ENCODE results near the gene KSR1. TPM values are rescaled to one million over a fixed set of nuclear protein-coding genes. Genes with fewer than 3 reads are reported as not detected.

KSR1 gene
- total RNA-seq, 1 donor from 2014 or later = 90.2 TPM

GRCh38 chr17:27466743-27467375, 10.6 kb downstream of the KSR1 start:
- Histone ChIP-seq H3K36me3 (ENCODE audit: insufficient read depth, low read length) (no peaks in the 10 kb centered on the region), H3K9ac (ENCODE audit: low read length) (no peak overlapping the region), H3K4me3 (ENCODE audit: insufficient read depth, low read depth, low read length) (no peak overlapping the region), H2AFZ (ENCODE audit: low read depth, low read length) (no peak overlapping the region), H3K9me3 (ENCODE audit: insufficient read depth, low read depth, low read length) (no peaks in the 10 kb centered on the region), H4K20me1 (ENCODE audit: insufficient read depth, low read length) (peaks cover 88% of the 10 kb centered on the region), H3K27ac (ENCODE audit: low read depth, low read length) (no peak overlapping the region), H3K79me2 (ENCODE audit: insufficient read depth, low read length) (peaks cover 92% of the 10 kb centered on the region), H3K4me1 (ENCODE audit: insufficient read depth, low read length) (peaks cover 10% of the 10 kb centered on the region), H3K27me3 (ENCODE audit: insufficient read depth, low read length) (no peaks in the 10 kb centered on the region), H3K4me2 (ENCODE audit: low read length) (no peak overlapping the region)
- Mint-ChIP-seq H3K4me1 (ENCODE audit: low read depth, unreplicated experiment) (peaks cover 47% of the 10 kb centered on the region), H3K4me3 (ENCODE audit: unreplicated experiment) (no peak overlapping the region), H3K36me3 (ENCODE audit: low read depth, unreplicated experiment) (peaks cover 4% of the 10 kb centered on the region), H3K27ac (ENCODE audit: unreplicated experiment) (peak overlapping the region; percentile 64), H3K27me3 (ENCODE audit: low read depth, unreplicated experiment) (no peaks in the 10 kb centered on the region), H3K9me3 (ENCODE audit: unreplicated experiment) (no peaks in the 10 kb centered on the region)
- TF ChIP-seq EZH2 (IDR thresholded peaks at IDR 0.05; ENCODE audit: insufficient read depth, low read length) (no peak), CTCF (IDR thresholded peaks at IDR 0.05; ENCODE audit: insufficient read depth, low read depth, low read length) (no peak)
- no peak for FAIRE-seq
- no peak for DNase-seq (ENCODE audit: low read depth)

- FAIRE-seq = no peak
These were observed 13.0 kb downstream of the KSR1 start for GRCh38 chr17:27469256-27469655.

More at GRCh38 chr17:27469256-27469655, 13.0 kb downstream of the KSR1 start:
- Histone ChIP-seq H3K4me2 (ENCODE audit: low read length) (no peak overlapping the region), H3K79me2 (ENCODE audit: insufficient read depth, low read length) (peaks cover 92% of the 10 kb centered on the region), H3K27me3 (ENCODE audit: insufficient read depth, low read length) (no peaks in the 10 kb centered on the region), H3K4me1 (ENCODE audit: insufficient read depth, low read length) (peaks cover 24% of the 10 kb centered on the region), H4K20me1 (ENCODE audit: insufficient read depth, low read length) (peaks cover 88% of the 10 kb centered on the region), H2AFZ (ENCODE audit: low read depth, low read length) (no peak overlapping the region), H3K9me3 (ENCODE audit: insufficient read depth, low read depth, low read length) (no peaks in the 10 kb centered on the region), H3K36me3 (ENCODE audit: insufficient read depth, low read length) (no peaks in the 10 kb centered on the region), H3K9ac (ENCODE audit: low read length) (no peak overlapping the region), H3K27ac (ENCODE audit: low read depth, low read length) (no peak overlapping the region), H3K4me3 (ENCODE audit: insufficient read depth, low read depth, low read length) (no peak overlapping the region)
- H3K27me3 Mint-ChIP-seq (ENCODE audit: low read depth, unreplicated experiment) = no peaks in the 10 kb centered on the region
- TF ChIP-seq CTCF (IDR thresholded peaks at IDR 0.05; ENCODE audit: insufficient read depth, low read depth, low read length) (no peak), EZH2 (IDR thresholded peaks at IDR 0.05; ENCODE audit: insufficient read depth, low read length) (no peak)
- no peak for DNase-seq (ENCODE audit: low read depth)
- peaks cover 2% of the 10 kb centered on the region for H3K36me3 Mint-ChIP-seq (ENCODE audit: low read depth, unreplicated experiment)
- H3K4me3 Mint-ChIP-seq (ENCODE audit: unreplicated experiment) = no peak overlapping the region
- no peaks in the 10 kb centered on the region for H3K9me3 Mint-ChIP-seq (ENCODE audit: unreplicated experiment)
- H3K4me1 Mint-ChIP-seq (ENCODE audit: low read depth, unreplicated experiment) = peaks cover 47% of the 10 kb centered on the region
- H3K27ac Mint-ChIP-seq (ENCODE audit: unreplicated experiment) = peak overlapping the region; percentile 54
